Bronchial epithelial cell (primary cell): ENCODE measurements around the gene PLD1. TPM values are rescaled to one million over a fixed set of nuclear protein-coding genes. Genes with fewer than 3 reads are reported as not detected.

ENCODE experiments used
- DNase-seq: peaks from one replicate; pipeline ENCODE4 v3.0.0-alpha.2; 2010; ENCODE audit warnings: low read depth
- FAIRE-seq: peaks from 2 replicates; lab custom pipeline; 2011; peaks lifted over from hg19 to GRCh38; lab: Jason Lieb, UNC
- H3K27me3 ChIP-seq: 2 replicates; pipeline ENCODE4 v1.5.1; 2011; ENCODE audit warnings: low read length; ENCODE audit not compliant: control insufficient read depth, insufficient read depth
- H3K36me3 ChIP-seq: 2 replicates; pipeline ENCODE4 v1.5.1; 2011; ENCODE audit warnings: low read length; ENCODE audit not compliant: control insufficient read depth, insufficient read depth
- H3K4me3 ChIP-seq: 2 replicates; pipeline ENCODE4 v1.5.1; 2011; ENCODE audit warnings: mild to moderate bottlenecking, low read depth, low read length, control low read depth
- CTCF ChIP-seq: IDR thresholded peaks from 2 replicates; pipeline ENCODE4 v1.5.1; 2011; ENCODE audit warnings: mild to moderate bottlenecking, moderate library complexity, low read length, control low read depth, inconsistent platforms; ENCODE audit not compliant: insufficient read depth, severe bottlenecking
- total RNA-seq: library from RNA; depleted of rRNA; stranded (reverse); fragments of >200 nt; gene quantifications from 2 replicates; pipeline ENCODE4 v1.2.1, GENCODE V29; 2014

Gene PLD1
- total RNA-seq, 1 donor from 2014 or later: 10.5 TPM

DNA sequence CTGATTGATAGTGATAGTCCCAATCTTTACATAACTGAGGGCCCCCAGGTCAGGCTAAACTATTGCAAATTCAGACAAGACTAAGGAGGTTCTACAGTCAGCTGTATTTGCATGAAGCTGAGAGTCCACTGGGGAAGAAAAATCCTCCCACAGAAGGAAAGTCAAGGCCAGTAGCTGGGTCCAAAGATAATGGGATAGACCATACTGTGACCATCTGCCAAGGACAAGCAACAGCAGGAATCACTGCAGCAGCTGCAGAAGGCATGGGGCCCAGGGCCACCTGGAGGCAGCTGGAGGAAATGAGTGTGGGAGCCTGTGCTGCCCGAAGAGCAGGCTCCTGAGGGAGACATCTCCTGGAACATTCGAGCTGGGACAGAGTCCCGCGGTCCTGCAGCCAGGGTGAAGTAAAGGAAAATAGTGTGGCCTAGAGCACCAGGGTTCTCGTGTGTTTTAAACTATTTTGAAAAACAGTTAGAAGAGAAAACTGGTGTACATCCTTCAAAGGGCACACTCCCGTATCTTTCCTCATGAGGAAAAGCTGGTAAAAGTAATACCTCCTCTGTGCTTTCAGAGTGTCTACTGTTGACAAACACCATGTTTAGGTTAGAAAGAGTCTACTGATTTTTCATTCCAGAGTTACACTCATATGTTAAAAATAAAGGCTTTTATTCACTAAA, 19.7 kb upstream of the PLD1 start:
- Histone ChIP-seq H3K36me3 (no peaks in the 10 kb centered on the region), H3K27me3 (no peaks in the 10 kb centered on the region), H3K4me3 (no peak overlapping the region)
- FAIRE-seq (no peak), DNase-seq (peak; percentile 66)
- peak; percentile 95 for TF ChIP-seq CTCF

DNA sequence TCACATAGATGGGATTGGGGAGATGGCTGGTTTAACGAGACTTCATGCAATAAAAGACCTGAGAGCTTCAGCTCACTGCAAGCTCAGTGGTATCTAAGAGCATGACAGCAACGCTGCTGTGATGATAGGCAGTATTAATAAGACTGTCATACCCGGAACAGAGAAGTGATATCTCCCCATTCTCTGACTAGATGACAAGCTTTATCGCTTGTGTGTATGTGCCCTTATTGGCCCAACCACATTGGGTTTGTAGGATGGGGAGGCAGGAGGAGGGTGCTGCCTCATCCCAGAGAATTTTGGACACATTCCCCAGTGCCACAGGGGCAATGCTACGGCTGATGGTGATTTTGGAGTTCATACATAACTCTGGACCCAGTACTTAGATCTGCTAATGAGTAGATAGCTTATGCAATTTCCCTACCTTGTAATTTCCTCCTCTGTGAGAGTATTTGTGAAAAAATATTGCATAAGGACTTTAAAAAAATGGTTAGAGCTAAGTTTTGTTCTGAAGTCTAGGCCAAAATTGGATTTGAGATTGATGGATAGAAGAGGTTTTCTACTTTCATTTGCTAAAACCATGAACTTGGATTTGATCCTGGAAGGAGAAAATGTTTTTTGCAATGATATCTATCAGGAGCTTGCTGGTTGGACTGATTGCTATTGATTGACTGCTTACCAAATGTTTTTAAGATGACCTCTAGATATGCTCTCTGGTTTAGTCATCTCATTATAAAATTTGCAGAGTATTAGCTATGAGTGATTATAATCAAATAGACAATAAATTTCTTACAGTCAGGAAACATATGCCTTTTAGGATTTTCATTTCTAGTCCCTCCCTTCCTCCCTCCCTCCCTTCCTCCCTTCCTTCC, 18.9 kb upstream of the PLD1 start:
- no peak for TF ChIP-seq CTCF
- no peak for FAIRE-seq
- DNase-seq: no peak
- H3K36me3 ChIP-seq: no peaks in the 10 kb centered on the region
- H3K27me3 ChIP-seq: no peaks in the 10 kb centered on the region
- H3K4me3 ChIP-seq: no peak overlapping the region

DNA sequence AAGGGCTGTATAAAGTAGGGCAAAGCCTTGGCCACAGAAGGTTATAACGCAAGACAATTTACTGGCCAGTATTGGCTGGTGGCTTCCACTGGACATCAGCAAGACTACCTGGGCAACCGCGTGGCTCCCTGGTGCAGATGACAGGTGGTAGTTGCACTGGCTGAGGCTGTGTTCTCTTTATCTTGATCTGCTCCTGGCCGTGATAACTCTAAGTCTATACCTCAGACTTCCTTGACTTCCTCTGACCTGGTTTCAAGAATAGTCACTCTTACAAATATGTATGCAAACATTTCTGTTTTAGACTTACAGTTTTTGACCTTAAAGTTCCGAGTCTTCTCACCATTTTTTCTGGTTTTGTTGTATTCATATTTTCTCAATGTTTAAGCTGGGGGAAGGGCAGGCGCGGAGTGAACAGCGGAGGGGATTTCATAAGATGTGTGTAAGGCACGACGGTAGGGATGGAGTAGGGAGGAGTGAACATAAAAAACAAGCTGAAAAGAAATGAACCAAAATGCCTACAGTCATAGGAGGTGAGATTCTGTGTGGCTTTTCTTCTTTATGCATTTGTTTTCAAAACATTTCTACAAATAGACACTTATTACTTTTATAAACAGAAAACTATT, 17.7 kb upstream of the PLD1 start:
- Histone ChIP-seq H3K36me3 (no peaks in the 10 kb centered on the region), H3K27me3 (no peaks in the 10 kb centered on the region), H3K4me3 (no peak overlapping the region)
- TF ChIP-seq CTCF: no peak
- FAIRE-seq (no peak), DNase-seq (no peak)

GRCh38 chr3:171827385-171827784, 17.1 kb upstream of the PLD1 start:
- TF ChIP-seq CTCF: no peak
- FAIRE-seq: no peak
- no peaks in the 10 kb centered on the region for H3K36me3 ChIP-seq
- no peaks in the 10 kb centered on the region for H3K27me3 ChIP-seq
- H3K4me3 ChIP-seq: no peak overlapping the region
- no peak for DNase-seq

GRCh38 chr3:171825222-171825828, 15.0 kb upstream of the PLD1 start:
- FAIRE-seq: no peak
- Histone ChIP-seq H3K36me3 (no peaks in the 10 kb centered on the region), H3K4me3 (no peak overlapping the region), H3K27me3 (no peaks in the 10 kb centered on the region)
- TF ChIP-seq CTCF: no peak
- peak; percentile 85 for DNase-seq
